ENCODE data around the gene ETV5. TPM values are rescaled to one million over a fixed set of nuclear protein-coding genes. Genes with fewer than 3 reads are reported as not detected.
A peak's percentile ranks its signal among the peaks of the same experiment; 100 is the strongest.

Gene ETV5
- total and polyA plus RNA-seq, 10 of the 15 experiments (the other 5 are each of a cell fraction or from before 2014, with no cell fraction given): 5.0 to 18.4 (median 7.4) TPM

- intact Hi-C loops (cut with micrococcal nuclease; ENCODE audit: unreplicated experiment): no loop called here
- RAD21 ChIA-PET (ENCODE audit: unreplicated experiment): interaction anchor here (0.7 to 1.8 kb wide), 5 partner anchors 16 to 536 kb away, joined by 3 to 12 read pairs (median 3); no protein-coding TSS in a partner anchor
- SMC1A ChIA-PET (ENCODE audit: uncharacterized antibody, unreplicated experiment): interaction anchor here (1.0 to 1.6 kb wide), 7 partner anchors 10 to 536 kb away, joined by 3 to 11 read pairs (median 4); no protein-coding TSS in a partner anchor
- H3K27ac ChIP-seq (ENCODE audit: control insufficient read depth, insufficient read depth): no peak overlapping the region
- H3K27me3 ChIP-seq (replicated peaks in 1 of 2; ENCODE audit: control insufficient read depth in 2 of 2, insufficient read depth in 2 of 2, low read length in 1 of 2): no peaks in the 10 kb centered on the region
- H2AFZ ChIP-seq (ENCODE audit: control insufficient read depth, low read depth, low read length): no peak overlapping the region
- no peaks in the 10 kb centered on the region for H3K36me3 ChIP-seq (ENCODE audit: control insufficient read depth in 2 of 2, insufficient read depth in 2 of 2, low read length in 1 of 2)
- TF ChIP-seq NR2C1 (IDR thresholded peaks at IDR 0.05) (no peak), EGR1 (IDR thresholded peaks at IDR 0.05; ENCODE audit: borderline replicate concordance in 1 of 2, low read depth in 2 of 2, low read length in 2 of 2) (peak in 1 of 2 experiments; percentile 63; a peak in 1 of 3 replicates), CBX5 (IDR thresholded peaks at IDR 0.05; ENCODE audit: low read depth) (no peak), BHLHE40 (IDR thresholded peaks at IDR 0.05; ENCODE audit: borderline replicate concordance in 1 of 2, low read depth in 2 of 2, low read length in 1 of 2) (peak in 1 of 2 experiments; percentile 20; a peak in 1 of 4 replicates), CREM (IDR thresholded peaks at IDR 0.05; ENCODE audit: low read depth) (peak; percentile 61; the same call in 1 of the 2 replicates), ASH2L (IDR thresholded peaks at IDR 0.05; ENCODE audit: borderline replicate concordance, low read depth) (no peak), BCLAF1 (IDR thresholded peaks at IDR 0.05) (no peak), RUNX3 (IDR thresholded peaks at IDR 0.05; ENCODE audit: low read length) (peak; percentile 14; the same call in 1 of the 2 replicates), ZNF592 (IDR thresholded peaks at IDR 0.05) (no peak), PAX5 (IDR thresholded peaks at IDR 0.05; ENCODE audit: borderline replicate concordance, low read depth, low read length) (peak; percentile 68; the same call in 1 of the 2 replicates), NFIC (IDR thresholded peaks at IDR 0.05; ENCODE audit: low read depth, low read length) (0 out of 2 replicates have a peak, but pooled peaks have one; percentile 7), BCL3 (IDR thresholded peaks at IDR 0.05; ENCODE audit: borderline replicate concordance, insufficient read depth, low read depth, low read length, poor library complexity, severe bottlenecking) (peak; percentile 79)
- POLR2A ChIA-PET: no interaction called here
- ATAC-seq (peak; percentile 81), FAIRE-seq (peak; percentile 73), DNase-seq (ENCODE audit: low read depth, low spot score) (peak; percentile 20)
- CTCF ChIA-PET: interaction anchor here (0.5 to 1.9 kb wide), 17 partner anchors 15 to 608 kb away, joined by 3 to 13 read pairs (median 4); no protein-coding TSS in a partner anchor
- H4K20me1 ChIP-seq (ENCODE audit: control insufficient read depth, insufficient read depth): no peaks in the 10 kb centered on the region
- H3K4me1 ChIP-seq (ENCODE audit: control insufficient read depth, insufficient read depth, low read length): peaks cover 6% of the 10 kb centered on the region
- in situ Hi-C loops (cut with MboI): no loop called here
- no peak overlapping the region for H3K4me3 ChIP-seq
- no peaks in the 10 kb centered on the region for H3K9me3 ChIP-seq (replicated peaks; ENCODE audit: control insufficient read depth, insufficient read depth, low read length)
- H3K9ac ChIP-seq (ENCODE audit: control insufficient read depth, insufficient read depth, low read length): no peak overlapping the region
- H3K4me2 ChIP-seq (ENCODE audit: control insufficient read depth, insufficient read depth): no peak overlapping the region
- no peaks in the 10 kb centered on the region for H3K79me2 ChIP-seq (ENCODE audit: control insufficient read depth, insufficient read depth, low read length)
- no TSS peak for BruUV-seq (replicated peaks)
- 0% methylated on average over 5 of the region's 5 CpGs for WGBS (ENCODE audit: insufficient coverage, insufficient replicate concordance, low lambda C conversion rate, missing lambda C conversion rate)
Observed at GRCh38 chr3:186003610-186004009, 105.3 kb downstream of the ETV5 start.

Measured in GM12878 (cell line).